ENCODE measurements around the gene SERPING1.

SERPING1 gene

DNA sequence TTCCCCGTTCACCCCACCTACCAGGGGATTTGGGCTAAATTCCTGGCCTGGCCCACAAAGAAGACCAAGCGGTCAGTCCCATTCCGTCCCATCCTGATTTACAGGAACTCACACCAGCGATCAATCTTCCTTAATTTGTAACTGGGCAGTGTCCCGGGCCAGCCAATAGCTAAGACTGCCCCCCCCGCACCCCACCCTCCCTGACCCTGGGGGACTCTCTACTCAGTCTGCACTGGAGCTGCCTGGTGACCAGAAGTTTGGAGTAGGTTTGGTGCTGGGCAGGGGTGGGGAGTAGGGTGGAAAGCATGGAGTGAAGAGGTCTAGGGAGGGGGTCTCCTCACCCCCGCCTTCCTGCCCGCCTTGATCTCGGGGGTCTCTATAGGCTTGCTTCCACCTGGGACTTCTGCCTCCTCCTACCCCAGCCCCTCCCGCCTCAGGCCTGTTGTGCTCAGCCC is at the start of gene SERPING1:
Gene SERPING1, plus strand, starts transcription at position 225 of the 455 bp plus-strand sequence. CDS start 586 bp downstream, outside the sequence.
- DNase-seq: no peak

DNA sequence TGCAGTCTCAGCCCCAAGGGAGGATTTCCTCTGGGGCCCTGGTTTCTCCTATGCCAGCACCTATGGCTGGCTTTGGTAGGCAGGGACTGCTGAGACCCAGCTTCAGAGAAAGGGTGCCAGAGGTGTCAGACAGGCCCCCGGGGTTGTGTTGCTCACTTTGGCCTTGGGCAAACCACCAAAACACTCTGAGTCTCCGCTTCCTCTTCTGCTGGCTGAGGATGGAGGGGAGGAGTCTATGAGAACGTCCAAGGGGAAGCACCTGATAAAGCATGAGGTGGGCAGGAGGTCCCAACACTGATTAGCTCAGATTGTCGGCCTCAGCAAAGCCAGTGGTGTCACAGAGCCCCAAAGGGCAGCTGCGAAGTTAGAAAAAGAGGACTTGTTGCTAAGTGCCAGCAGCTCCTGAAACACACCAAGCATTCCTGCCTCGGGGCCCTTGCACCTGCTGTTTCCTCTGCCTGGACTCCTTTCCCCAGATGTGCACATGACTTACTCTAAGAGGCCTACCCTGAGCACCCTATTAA is 49.6 kb upstream of the SERPING1 start:
- DNase-seq: peak; percentile 10

DNA sequence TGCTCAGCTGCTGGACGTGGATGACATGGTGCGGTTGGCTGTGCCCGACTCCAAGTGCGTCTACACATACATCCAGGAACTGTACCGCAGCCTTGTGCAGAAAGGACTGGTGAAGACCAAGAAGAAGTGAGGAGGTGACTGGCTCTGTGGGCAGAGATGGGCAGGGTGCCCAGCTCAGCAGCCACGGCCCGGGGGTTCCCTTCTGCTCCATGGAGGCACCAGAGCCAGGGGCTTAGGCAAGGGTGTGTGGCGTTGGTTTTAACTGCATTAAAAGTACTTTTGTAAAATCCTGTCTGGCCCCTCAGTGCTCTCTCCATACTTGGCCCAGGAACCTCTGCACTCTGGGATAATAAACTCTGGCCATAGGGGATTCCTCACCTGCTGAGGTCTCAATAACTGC is 47.5 kb upstream of the SERPING1 start:
- DNase-seq: no peak

DNA sequence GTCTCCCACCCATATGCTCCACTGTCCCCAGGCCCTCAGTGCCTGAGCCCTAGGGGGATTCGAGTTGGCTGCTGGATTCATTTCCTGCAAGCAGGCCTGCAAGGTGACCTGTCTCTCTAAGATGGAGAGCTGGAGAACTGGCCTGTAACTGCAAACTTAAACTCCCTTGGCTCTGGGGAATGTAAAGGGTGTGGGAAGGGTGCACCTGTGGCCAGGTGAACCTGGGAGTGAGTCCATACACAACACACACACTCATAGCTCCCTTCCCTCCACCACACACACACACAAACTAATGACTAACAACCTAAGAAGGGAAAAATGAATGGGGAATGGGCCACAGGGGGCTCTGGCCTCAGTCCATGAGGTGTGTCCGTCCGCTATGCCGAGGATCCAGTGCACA is 45.5 kb upstream of the SERPING1 start:
- DNase-seq: no peak

DNA sequence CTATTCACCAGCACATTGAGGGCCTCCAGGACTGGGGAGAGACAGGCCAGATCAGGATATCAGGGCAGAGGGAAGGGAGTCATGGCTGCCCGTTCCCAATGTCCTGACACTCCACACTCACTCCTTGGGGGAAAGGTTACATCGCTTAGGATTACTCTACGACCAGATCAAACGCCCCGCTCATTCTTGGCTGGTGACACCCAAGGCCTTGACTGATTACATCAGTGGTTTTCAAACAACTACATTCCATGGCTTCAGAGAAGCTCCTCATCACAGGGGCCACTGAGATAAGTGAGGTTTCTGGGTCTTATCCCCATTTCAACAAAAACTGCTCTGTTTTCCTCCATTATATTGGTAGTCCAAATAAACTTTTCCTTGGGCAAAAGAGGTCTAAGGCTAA is 45.0 kb upstream of the SERPING1 start:
- DNase-seq: no peak

DNA sequence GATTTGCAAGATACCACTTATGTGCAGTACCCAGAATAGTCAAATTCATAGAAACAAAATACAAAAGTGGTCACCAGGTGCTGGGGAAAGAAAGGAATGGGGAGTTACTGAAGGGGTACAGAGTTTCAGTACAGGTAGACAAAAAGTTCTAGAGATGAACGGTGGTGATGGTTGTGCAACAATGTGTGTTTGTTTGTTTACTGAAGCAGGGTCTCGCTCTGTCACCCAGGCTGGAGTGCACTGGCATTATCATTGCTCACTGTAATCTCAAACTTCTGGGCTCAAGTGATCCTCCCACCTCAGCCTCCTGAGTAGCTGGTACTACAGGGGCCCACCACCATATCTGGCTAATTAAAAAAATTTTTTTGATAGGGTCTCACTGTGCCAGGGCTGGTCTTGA is 42.1 kb upstream of the SERPING1 start:
- DNase-seq: no peak

DNA sequence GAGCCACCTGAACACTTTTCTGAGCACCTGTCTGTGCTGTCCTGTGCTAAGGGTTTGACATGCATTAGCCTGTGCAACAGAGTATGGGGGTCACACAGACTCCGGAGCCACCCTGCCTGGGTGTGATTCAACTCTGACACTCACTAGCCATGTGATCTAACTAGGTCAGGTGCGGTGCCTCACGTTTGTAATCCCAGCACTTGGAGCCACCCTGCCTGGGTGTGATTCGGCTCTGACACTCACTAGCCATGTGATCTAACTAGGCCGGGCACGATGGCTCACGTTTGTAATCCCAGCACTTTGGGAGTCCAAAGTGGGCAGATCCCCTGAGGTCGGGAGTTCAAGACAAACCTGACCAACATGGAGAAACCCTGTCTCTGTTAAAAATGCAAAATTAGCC is 41.4 kb upstream of the SERPING1 start:
- no peak for DNase-seq

DNA sequence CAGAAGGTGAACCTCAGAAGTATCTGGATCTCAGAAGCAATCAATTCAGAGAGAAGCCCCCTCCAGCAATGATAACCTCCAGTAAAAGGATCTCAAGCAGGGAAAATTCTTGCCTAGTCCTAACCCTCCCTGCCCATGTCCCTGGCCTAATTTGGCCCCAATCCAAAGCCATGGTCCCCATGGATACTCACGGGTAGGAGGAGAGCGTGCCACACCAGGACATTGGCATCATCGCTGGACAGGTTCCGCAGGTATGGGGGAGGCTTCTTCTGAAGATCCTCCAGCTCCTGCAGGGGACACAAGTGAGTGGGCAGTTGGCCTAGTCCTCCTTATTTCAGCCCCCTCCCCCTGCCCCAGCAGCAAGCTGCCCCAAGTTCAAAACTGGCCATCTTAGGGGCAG is 37.3 kb upstream of the SERPING1 start:
- DNase-seq: no peak

DNA sequence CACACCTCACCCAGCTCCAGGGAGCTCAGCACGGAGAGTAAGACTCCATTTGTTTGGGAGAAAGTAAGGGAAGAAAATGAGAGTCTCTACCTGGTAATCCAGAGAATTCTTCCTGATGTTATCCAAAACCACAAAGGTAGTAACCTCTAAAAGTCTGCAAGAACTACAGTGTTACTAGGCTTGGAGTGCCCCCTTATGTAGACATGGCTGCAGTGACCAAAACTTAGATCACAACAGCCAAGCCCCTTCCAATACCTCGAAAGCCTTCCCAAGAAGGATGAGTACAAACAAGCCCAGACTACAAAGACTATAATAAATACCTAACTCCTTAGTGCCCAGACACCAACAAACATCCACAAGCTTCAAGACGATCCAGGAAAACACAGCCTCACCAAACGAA is 34.9 kb upstream of the SERPING1 start:
- DNase-seq: no peak

DNA sequence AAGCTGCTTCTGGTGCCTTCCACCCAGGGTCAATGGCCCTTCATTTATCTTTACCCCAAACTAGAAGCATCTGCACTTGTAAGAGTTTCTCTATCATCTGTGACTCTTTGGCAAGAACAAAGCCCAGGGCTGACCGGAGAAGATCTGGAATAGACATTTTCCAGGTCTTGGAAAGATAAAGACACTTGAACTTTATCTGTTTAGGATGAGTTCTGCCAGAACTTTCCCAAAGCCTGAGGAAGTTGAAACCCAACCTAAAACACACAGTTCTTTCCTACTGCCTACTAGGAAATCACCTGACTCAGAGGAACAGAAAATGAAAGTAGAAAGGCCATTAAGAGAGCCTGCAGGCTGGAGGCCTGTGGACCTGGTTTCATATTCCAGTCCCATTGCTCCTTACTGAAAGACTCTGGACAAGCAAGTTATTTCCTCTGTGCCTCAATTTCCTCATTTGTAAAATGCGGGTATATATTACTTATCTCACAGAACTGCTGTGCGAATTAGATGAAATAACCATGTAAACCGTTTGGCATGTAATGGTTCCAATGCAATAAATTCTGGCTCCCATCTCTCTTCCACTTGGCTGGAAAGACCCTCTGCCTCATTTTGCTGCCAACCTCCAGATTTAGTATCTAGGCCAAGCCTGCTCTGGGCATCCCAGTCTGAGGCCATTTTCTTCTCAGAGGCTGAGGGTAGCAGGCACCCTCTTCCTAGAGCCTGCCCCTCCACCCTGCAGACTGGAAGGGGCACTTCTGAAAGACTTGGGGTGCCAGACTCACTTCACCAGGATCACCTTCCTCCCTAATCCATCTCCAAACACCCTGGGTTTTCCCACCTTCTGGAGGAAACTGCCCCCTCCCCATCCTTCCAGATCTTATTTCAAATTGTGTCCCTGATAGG is 31.2 kb upstream of the SERPING1 start:
- peak; percentile 74 for DNase-seq

DNA sequence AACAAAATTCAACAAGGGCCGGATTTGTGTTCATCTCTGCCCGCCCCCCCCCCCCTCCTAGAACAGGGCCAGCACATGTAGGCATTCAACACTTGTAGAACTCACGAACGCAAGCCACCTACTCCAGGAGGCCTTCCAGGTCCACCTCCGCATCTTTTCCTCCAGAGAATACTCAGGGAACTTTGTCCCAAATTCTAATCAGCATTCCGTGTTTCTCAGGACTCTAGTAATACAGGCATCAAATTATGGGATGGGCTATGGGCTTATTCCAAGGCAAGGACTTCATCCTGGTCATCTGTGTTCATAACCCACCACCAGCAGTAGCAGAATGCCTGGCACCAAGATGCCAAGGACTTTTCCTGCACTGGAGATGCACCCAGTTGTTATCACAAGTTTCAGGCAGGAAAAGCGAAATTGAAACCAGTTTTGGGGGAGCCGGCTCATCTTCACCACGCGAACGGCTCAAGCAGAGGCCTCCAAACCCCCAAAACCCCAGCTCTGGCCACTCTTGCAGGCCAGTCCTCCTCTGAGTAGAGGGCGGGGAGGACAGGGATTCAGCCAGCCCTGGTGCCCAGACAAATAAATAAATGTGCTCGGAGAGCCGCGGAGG is 30.5 kb upstream of the SERPING1 start:
- DNase-seq: peak; percentile 43

DNA sequence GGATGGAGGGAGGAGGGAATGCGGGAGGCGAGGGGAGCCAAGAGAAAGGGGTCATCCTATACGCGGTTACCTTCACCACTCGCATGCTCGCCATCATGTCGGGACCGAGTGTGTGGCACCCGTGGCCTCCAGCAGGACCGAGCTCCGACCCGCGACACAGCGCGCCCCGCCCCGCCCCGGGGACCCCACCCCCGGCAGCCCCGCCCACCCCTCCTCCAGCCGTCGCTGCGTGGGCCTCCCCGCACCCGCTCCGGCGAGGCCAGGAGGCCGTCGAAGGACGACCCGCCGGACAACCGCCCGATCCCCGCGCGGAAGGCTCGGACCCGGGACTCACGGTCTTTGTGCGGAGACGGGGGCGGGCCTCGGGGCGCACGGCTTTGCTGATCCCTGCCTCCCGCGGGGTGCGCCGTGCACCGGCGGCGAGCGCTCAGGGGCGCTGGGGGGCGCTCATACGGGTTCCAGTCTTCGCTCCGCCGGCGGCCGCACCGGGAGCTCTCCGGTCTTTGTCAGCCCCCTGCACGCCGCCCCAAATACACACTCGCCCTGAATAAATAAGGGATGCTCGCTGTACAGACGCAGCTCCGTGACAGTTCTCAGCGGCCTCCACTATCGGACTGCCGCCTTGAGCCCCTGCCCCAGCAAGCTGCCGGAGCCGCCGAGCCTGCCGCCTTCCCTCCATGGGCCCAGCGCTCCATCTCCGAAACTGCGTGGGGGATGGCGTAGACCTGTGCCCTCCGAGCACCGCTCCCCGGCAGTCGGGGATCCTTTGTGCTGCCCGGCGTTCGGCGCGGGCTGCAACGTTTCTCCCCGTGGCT is 29.8 kb upstream of the SERPING1 start, which contains the start of gene UBE2L6:
Gene UBE2L6, minus strand, starts transcription at position 158 of the 815 bp plus-strand sequence. Its CDS starts 61 bp downstream, at position 97.
- DNase-seq: peak; percentile 75

DNA sequence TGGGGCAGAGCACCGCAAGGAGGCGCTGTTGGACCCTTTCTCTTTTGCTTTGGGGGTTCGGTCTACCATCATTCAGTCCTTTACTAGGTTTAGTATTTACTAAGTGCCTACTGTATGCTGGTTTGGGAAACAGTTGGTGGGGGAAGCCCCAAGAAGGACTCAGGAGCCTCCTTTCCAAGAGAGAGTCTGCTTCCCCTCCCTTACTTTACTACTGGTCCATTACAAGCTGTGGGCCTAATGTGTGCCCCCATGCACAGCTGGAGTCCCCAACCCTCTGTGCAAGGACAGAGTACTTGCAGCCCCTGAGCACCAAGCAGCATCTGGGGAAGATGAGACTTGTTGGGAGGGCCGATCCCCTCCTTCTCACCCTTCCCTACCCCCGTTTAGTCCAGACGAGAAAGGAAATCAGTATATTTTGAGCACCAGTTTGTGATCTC is 29.1 kb upstream of the SERPING1 start:
- peak; percentile 91 for DNase-seq

DNA sequence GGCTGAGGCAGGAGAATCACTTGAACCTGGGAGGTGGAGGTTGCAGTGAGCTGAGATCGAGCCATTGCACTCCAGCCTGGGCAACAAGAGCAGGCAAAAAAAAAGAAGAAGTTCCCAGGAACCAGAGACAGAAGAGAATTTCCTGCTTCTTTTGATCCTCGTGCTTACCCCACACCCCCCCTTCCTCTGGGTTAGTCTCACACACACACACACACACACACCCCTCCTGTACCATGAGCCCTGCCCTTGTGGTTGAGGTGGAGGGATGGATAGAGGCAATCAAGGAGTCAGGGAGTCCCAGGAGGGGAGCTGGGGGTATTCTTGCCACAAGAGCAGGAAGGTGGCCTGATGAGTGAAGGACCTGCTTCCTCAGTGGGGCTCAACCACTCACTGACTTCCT is 25.9 kb upstream of the SERPING1 start:
- DNase-seq: no peak

DNA sequence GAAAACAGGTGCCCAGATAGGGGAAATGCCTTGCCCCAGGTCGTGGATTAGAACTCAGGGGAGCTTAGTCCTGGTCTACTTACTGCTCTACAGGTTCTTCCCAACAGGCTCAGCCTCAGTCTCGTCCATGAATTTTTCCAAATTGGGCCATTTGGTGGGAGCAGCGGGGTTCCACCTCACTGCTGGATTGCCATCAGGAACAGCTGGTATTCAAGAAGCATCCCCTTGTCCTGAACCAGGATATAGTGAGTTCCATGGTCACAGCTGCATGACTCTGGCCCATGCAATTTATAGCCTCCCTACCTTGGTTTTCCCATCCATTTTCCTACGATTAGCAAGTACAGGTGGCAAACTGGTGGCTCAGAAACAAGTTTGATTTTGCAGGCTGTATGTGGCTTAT is 23.4 kb upstream of the SERPING1 start:
- no peak for DNase-seq

DNA sequence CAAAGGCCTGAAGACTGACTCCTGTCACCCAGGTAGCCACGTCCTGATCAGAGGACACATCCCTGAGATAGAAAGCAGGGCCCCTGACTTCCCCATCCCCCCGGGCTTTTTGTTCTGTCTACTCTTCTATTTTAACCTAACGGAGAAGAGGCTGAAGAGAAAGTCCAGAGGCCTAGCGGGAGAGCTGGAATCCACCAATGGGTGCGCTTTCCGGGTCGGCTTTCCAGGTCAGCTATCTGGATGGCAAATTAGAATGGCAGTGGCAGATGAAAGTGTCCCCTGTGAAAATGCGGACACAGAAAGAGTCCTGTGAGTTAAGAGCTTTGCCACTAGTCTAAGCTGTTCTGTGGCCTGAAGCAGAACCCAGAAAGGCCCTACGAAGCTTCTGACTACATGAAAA is 13.1 kb upstream of the SERPING1 start:
- DNase-seq: no peak

DNA sequence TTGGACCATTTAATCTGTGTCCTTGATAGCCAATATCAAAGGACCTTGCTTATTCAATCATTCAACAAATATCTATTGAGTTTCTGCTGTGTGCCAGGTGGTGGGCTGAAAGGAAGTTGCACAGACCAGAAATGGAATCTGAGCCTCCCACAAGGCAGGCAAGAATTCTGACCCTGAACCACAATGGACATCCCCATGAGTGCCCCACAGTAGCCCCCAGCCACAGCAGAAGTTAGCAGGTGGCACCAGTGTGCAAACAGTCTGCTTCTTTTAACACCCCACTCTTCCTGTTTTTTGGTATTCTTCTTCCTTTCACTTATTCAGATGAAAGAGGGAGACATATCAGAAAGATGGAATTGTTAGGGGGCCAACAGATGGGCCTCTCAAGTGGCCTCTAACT is 12.2 kb upstream of the SERPING1 start:
- DNase-seq: no peak

DNA sequence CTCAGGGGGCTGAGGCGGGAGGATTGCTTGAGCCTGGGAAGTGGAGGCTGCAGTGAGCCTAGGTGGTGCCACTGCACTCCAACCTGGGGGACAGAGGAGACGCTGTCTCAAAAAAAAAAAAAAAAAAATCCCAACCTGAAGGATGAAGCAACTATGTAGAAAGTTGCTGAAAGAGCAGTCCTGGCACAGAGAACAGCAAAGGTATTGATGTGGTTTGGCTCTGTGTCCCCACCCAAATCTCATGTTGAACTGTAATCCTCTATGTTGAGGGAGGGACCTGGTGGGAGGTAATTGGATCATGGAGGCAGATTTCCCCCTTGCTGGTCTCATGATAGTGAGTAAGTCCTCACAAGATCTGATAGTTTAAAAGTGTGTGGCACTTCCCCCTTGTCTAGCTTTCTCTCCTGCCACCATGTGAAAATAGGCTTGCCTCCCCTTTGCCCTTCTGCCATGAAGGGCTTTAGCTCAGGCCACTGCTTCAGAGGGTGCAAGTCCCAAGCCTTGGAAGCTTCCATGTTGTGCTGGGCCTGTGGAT is 10.7 kb upstream of the SERPING1 start:
- DNase-seq: no peak

DNA sequence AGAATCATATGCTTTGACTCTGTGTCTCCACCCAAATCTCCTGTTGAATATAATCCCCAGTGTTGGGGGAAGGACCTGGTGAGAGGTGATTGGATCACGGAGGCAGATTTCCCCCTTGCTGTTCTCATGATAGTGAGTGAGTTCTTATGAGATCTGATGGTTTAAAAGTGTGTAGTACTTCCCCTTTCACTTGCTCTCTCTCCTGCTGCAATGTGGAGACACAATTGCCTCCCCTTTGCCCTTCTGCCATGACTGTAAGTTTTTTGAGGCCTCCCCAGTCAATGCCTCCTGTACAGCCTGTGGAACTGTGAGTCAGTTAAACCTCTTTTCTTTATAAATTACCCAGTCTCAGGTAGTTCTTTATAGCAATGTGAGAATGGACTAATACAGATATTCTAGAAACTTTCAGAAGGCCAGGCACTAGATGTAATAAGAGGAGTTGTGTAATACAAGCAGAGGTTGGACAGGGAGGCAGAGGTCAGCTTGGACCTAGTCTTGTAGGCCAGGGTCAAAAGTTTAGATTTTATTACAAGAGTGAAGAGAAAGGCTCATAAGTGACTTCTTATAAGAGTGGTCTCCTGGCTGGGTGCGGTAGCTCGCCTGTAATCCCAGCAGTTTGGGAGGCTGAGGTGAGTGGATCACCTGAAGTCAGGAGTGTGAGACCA is 9.3 kb upstream of the SERPING1 start:
- no peak for DNase-seq

DNA sequence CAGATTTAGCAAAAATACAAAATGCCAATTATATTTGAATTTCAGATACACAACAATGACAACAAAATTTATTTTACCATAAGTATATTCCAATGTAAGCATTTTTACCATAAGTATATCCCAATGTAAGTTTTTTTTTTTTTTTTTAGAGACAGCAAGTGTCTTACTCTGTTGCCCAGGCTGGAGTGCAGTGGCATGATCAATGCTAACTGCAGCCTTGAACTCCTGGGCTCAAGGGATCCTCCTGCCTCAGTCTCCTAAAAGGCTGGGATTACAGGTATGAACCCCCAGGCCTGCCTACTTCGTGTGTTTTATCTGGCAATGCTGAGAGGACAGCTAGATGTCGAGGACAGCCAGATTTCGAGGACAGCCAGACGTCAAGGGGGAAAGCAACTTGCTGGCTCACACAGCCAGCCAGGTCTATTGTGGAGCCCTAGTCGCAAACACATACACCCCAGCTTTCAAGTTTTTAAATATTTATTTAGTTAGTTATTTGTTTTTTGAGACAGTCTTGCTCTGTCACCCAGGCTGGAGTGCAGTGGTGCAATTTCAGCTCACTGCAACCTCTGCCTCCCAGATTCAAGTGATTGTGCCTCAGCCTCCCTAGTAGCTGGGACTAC is 1.1 kb upstream of the SERPING1 start:
- DNase-seq: no peak

All from activated CD4-positive, alpha-beta T cell treated with anti-CD3 and anti-CD28 coated beads, Interleukin-10, Interleukin-2, amounts not matched to agents 100 ng/mL and 50 ng/mL, durations not matched to agents 16 hours and 8 hours (primary cell).